SKM-1 (cell line): ENCODE data around the gene NTRK2.

Experiments
- DNase-seq: peaks from one replicate; lab custom pipeline; 2025; ENCODE audit not compliant: unreplicated experiment; lab: John Stamatoyannopoulos, UW

The NTRK2 gene

DNA sequence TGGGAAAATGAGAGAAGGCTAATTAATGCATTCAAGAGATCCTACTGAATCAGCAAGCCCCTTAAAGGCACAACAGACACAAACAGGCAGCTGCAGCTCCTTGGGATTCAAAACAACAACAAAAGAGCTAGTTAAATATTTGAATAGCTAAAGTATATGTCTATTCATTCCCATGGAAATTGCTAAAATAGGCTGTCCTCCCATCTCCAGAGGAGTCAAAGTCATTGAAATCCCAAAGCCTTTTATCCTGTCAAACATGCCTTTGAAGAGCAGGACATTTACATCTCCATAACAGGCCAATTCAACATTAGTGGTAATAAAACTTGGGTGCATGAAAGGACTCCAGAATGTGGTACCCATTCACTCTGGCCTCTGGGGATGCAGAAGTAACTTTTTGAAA, 177.4 kb downstream of the NTRK2 start:
- DNase-seq: no peak

GRCh38 chr9:84849049-84849448, 179.5 kb downstream of the NTRK2 start:
- no peak for DNase-seq

- DNase-seq: no peak
Observed at GRCh38 chr9:84850830-84851392, 181.4 kb downstream of the NTRK2 start.

DNA sequence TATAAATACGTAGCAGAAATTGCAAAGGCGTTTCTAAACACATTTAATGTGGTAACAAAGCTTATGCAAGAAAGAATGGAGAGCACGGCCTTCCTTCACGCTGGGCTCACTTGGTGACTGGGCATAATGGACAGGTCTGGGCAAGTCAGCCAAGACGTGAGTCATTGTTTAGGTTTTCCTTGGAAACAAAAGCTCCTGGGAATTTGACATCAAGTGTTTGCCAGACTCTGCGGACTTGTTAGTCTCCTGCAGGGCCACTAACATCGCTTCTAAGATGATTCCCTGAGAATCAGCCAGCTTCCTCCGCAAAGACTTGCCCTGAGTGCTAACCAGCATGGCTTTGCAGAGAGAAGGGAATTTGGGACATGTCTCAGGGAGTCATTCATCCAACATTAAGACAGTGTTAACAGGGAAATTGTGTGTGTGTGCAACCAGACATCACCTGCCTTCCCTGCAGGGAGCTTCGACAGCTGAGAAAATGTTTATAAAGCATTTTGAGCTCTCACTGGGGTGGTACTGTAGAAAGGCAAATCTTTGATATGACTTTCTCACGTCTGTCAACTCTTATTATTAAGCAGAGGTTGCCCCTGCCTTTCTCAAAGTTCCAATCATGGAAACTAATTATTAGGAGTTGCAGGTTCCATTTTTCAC, 182.5 kb downstream of the NTRK2 start:
- DNase-seq: no peak

- no peak for DNase-seq
Observed at GRCh38 chr9:84852617-84853301, 183.2 kb downstream of the NTRK2 start.

- no peak for DNase-seq
Observed at GRCh38 chr9:84856181-84856632, 186.7 kb downstream of the NTRK2 start.

DNA sequence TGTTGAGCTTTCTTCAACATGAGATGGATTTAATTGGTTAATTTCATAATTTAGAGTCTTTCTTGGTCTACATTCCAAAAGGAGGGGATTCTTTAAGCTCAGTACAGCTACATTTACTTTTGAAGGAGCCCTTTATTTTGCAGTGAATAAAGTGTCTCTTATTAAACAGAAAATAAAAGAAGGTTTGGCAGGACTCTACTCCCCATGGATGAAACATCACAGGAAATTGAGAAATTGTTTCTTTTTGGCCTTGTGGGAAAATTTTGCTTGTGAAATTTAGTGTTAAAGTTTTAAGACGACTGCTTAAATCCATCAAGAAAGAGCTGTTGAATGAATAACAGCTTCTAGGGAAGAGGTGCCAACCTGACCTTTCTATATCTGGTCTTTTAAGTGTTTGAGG, 187.7 kb downstream of the NTRK2 start:
- DNase-seq: no peak

GRCh38 chr9:84858364-84858763, 188.8 kb downstream of the NTRK2 start:
- no peak for DNase-seq

GRCh38 chr9:84860249-84861115, 191.0 kb downstream of the NTRK2 start:
- no peak for DNase-seq

- no peak for DNase-seq
Observed at GRCh38 chr9:84861455-84861854, 191.9 kb downstream of the NTRK2 start.

DNA sequence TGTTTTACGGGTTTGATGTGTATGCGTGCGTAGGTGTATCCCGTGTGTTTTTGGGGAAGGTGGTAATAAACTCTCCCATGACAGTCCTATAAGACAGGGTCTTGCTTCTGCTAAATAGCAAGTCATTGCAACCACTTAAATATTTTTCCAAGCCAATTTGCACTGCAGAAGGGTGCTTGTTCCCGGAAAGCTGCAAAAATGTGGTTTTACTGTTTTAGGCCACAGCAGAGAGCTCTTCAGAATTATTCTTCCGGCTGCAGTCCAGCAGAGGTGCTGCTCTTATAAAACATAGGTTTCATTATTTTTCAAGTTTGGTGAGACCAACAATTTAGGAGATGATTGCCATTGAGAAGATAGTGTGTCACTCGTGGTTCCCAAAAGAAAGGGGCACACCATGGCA, 192.8 kb downstream of the NTRK2 start:
- no peak for DNase-seq

GRCh38 chr9:84862810-84863287, 193.3 kb downstream of the NTRK2 start:
- no peak for DNase-seq

DNA sequence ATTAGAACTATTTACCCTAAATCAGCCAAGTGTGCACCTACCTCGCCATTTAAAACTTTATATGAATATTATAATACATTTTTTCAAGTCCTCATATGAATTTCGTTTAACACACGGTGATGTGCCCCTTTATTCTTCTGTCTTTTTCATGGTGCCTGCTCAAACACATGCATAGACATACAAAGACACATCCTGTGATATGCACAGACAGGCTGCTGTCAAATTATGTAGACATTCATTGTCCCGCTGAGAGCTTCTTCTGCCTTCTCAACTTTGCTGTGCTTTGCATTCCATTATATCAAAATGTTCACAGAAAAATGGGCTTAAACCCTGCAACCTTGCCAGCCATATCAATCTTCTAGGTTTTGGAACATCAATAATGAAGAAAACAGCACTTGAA, 193.8 kb downstream of the NTRK2 start:
- no peak for DNase-seq

- no peak for DNase-seq
Observed at GRCh38 chr9:84866396-84867175, 197.1 kb downstream of the NTRK2 start.

GRCh38 chr9:84867186-84867585, 197.7 kb downstream of the NTRK2 start:
- DNase-seq: no peak

GRCh38 chr9:84869091-84869490, 199.6 kb downstream of the NTRK2 start:
- DNase-seq: no peak

- no peak for DNase-seq
Observed at GRCh38 chr9:84871983-84872382, 202.5 kb downstream of the NTRK2 start.

GRCh38 chr9:84874022-84874421, 204.5 kb downstream of the NTRK2 start:
- no peak for DNase-seq

GRCh38 chr9:84874596-84874995, 205.1 kb downstream of the NTRK2 start:
- DNase-seq: no peak

DNA sequence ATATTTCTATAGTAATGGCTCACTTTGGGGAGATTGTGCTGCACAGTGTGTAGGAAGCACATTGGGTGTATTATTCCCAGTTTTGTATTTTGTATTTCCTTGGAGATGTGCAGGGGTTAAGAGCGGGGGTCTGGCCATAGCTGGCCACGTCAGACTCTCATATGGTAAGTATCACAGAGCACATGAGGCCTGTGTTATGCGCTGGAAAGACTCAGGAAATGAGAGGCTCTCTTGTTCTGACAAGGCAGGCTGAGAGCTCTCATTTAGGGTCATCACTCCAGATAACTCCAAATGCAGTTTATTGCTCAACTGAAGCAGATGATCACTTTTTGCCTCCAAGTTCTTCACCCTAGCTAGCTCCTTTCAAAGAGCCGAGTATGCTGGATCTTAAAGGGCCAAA, 205.7 kb downstream of the NTRK2 start:
- no peak for DNase-seq

DNA sequence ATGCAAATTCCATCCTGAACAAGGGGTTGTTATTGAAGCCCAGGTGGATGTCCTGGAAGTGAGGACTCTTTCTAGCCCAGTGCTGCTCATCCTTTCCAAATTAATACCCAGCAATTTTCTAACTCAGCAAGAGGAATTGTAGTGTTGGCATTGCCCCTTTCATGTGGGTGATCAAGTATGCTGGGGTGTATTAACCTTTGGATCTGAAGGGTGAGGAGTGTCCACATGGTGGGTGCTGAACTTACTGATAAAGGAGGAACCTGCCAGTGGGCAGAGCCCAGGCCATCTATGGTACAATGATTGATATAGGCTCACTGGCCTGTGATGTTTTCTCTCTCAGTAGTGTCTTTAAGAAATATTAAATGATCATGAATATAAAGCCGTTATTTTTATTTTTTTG, 210.1 kb downstream of the NTRK2 start:
- DNase-seq: no peak
